Measurements from ENCODE around the gene RBFOX2. TPM values are rescaled to one million over a fixed set of nuclear protein-coding genes. Genes with fewer than 3 reads are reported as not detected.

Gene RBFOX2
- total and polyA plus RNA-seq, 4 donors, result 14.2 to 53.6 (median 25.6) TPM

GRCh38 chr22:35903571-35904335 is 124.9 kb downstream of the RBFOX2 start:
- no peak overlapping the region for H3K4me3 ChIP-seq (ENCODE audit: low read depth in 1 of 3, low read length in 3 of 3)
- H3K9me3 ChIP-seq (ENCODE audit: control insufficient read depth in 4 of 4, low read length in 3 of 4), result no peaks in the 10 kb centered on the region
- 60% methylated on average over 3 of the region's 3 CpGs for WGBS
- H3K27ac ChIP-seq (ENCODE audit: low read depth in 1 of 2, low read length in 2 of 2), result no peak overlapping the region
- no peak for DNase-seq (ENCODE audit: low spot score)
- H3K36me3 ChIP-seq (ENCODE audit: control insufficient read depth in 4 of 4, insufficient read depth in 3 of 4, low read depth in 1 of 4, low read length in 3 of 4), result no peaks in the 10 kb centered on the region
- H3K4me1 ChIP-seq (ENCODE audit: control insufficient read depth in 4 of 4, insufficient read depth in 4 of 4, low read length in 3 of 4), result peaks cover 7 to 23% (median 15%) of the 10 kb centered on the region in 4 donors
- TF ChIP-seq JUND (IDR thresholded peaks at IDR 0.05), result no peak
- no peak for TF ChIP-seq SP1 (IDR thresholded peaks at IDR 0.05)
- TF ChIP-seq TAF1 (conservative IDR thresholded peaks at IDR 0.05), result no peak
- TF ChIP-seq CTCF (IDR thresholded peaks at IDR 0.05; ENCODE audit: low read depth, low read length, missing input control), result no peak
- TF ChIP-seq REST (IDR thresholded peaks at IDR 0.05), result no peak
- H3K9ac ChIP-seq (ENCODE audit: low read depth in 1 of 2, low read length in 2 of 2), result no peak overlapping the region
- H3K27me3 ChIP-seq (ENCODE audit: control insufficient read depth in 4 of 4, insufficient read depth in 4 of 4, low read length in 3 of 4), result no peaks in the 10 kb centered on the region

- WGBS, result 82% methylated on average over 5 of the region's 5 CpGs
- no peak for DNase-seq (ENCODE audit: low spot score)
- no peaks in the 10 kb centered on the region for H3K27me3 ChIP-seq (ENCODE audit: control insufficient read depth in 4 of 4, insufficient read depth in 4 of 4, low read length in 3 of 4)
- no peak overlapping the region for H3K9ac ChIP-seq (ENCODE audit: low read depth in 1 of 2, low read length in 2 of 2)
- H3K4me1 ChIP-seq (ENCODE audit: control insufficient read depth in 4 of 4, insufficient read depth in 4 of 4, low read length in 3 of 4), result peaks cover 7 to 23% (median 15%) of the 10 kb centered on the region in 4 donors
- H3K27ac ChIP-seq (ENCODE audit: low read depth in 1 of 2, low read length in 2 of 2), result no peak overlapping the region
- no peaks in the 10 kb centered on the region for H3K36me3 ChIP-seq (ENCODE audit: control insufficient read depth in 4 of 4, insufficient read depth in 3 of 4, low read depth in 1 of 4, low read length in 3 of 4)
- H3K4me3 ChIP-seq (ENCODE audit: low read depth in 1 of 3, low read length in 3 of 3), result no peak overlapping the region
- H3K9me3 ChIP-seq (ENCODE audit: control insufficient read depth in 4 of 4, low read length in 3 of 4), result no peaks in the 10 kb centered on the region
- TF ChIP-seq RAD21 (IDR thresholded peaks at IDR 0.05), result no peak
- no peak for TF ChIP-seq ATF3 (IDR thresholded peaks at IDR 0.05)
- TF ChIP-seq REST (IDR thresholded peaks at IDR 0.05), result no peak
- TF ChIP-seq RXRA (IDR thresholded peaks at IDR 0.05), result no peak
- no peak for TF ChIP-seq FOXA1 (IDR thresholded peaks at IDR 0.05)
- TF ChIP-seq JUND (IDR thresholded peaks at IDR 0.05), result no peak
- no peak for TF ChIP-seq CTCF (IDR thresholded peaks at IDR 0.05; ENCODE audit: low read depth, low read length, missing input control)
- no peak for TF ChIP-seq ZBTB33 (IDR thresholded peaks at IDR 0.05)
- TF ChIP-seq EGR1 (IDR thresholded peaks at IDR 0.05; ENCODE audit: low read depth in 2 of 2), result no peak
- TF ChIP-seq GABPA (IDR thresholded peaks at IDR 0.05 in 1 of 2, conservative IDR thresholded peaks at IDR 0.05 in 1 of 2), result no peak
- no peak for TF ChIP-seq MAX (IDR thresholded peaks at IDR 0.05)
- no peak for TF ChIP-seq SP1 (IDR thresholded peaks at IDR 0.05)
- no peak for TF ChIP-seq HNF4G (IDR thresholded peaks at IDR 0.05)
- no peak for TF ChIP-seq NR2F2 (IDR thresholded peaks at IDR 0.05)
- TF ChIP-seq YY1 (IDR thresholded peaks at IDR 0.05), result no peak
Observed at GRCh38 chr22:35900483-35901168, 128.0 kb downstream of the RBFOX2 start.
